CD4-positive, alpha-beta T cell treated with Interleukin-10 for 1 hour (primary cell): ENCODE results near the gene KRTAP5-7.
"Not testable (repeated sequence)": the region's sequence is repeated elsewhere in the genome, so short reads cannot be mapped to it uniquely, and the experiment has no call there.

Experiments
- DNase-seq: peaks from one replicate; pipeline ENCODE4 v3.0.0-alpha.2; 2020

KRTAP5-7 gene

DNA sequence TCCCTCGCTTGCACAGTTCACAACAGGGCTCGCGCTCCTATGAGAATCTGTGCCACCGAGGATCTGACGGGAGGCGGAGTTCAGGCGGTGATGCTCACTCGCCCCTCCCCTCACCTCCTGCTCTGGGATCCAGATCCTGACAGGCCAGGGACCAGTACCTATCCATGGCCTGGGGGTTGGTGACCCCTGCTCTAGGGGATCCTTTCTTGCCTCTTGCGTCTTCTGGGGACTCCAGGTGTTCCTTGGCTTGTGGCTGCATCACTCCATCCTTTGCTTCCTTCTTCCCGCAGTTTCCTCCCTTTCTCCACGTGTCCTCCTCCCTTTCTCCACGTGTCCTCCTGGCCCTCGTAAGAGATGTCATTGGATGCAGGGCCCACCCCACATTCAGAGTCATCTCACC, 30.6 kb upstream of the KRTAP5-7 start:
- DNase-seq = no peak

DNA sequence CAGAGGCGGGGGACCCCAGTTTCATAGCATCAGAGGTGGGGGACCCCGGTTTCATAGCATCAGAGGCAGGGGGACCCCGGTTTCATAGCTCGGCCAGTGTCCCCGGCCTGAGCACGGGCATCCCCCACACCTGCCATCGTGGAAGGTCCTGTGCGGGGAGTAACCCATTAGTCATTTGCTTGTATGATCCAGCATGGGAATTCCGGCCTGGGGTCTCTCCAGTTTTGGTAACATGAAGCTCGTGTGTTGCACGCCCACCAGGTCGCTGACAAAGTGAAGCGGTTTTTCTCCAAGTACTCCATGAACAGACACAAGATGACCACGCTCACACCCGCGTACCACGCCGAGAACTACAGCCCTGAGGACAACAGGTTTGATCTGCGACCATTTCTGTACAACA, 29.0 kb upstream of the KRTAP5-7 start:
- DNase-seq = no peak

DNA sequence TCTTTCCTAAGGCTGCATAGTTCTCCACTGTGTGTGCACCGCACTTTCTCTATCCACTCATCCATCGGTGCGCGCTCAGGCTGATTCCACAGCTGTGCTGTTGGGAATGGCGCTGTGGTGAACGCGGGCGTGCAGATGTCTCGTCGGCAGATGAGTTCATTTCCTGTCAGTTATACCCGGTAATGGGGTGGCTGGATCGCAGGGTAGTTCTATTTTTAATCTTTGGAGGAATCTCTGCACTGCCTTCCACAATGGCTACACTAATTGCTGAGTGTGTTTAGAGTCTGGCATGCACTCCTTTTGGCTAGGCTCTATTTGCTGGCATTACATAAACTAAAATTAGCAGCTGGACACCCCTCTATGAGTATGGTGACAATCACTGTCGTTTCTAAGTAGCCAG, 27.9 kb upstream of the KRTAP5-7 start:
- no peak for DNase-seq

DNA sequence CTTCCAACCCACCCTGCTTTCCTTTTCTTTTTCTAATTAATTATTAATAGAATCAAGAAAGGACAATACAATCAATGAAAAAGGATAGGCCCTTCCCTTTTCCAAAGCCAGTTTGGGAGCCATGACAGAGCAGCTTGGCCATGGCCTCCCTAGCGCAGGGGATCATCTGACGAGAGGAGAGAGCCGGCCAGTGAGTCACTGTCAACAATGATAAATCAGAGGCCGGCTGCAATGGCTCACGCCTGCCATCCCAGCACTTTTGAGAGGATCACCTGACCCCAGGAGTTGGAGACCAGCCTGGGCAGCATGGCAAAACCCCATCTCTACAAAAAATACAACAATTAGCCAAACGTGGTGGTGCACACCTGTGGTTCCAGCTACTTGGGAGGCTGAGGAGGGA, 27.5 kb upstream of the KRTAP5-7 start:
- DNase-seq = no peak

DNA sequence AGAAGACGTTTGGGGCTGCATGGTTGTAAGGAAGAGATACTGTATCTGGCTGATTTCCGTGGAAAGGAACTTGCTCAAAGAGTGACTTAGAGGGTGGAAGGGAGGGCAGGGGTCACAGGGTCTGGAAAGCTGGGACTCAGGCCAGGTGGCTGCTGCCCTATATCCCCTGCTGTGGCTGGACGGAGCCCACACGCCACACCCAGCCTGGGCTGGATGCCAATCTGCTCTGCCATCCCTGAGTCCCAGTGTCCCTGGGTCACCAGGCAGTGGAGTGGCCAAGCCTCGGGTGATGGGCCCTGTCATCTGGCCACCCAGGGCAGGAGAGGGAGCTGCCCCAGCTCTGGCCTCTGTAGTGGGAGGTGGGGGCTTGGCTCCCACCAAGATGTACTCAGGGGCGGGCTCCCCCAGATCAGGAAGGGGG, 26.5 kb upstream of the KRTAP5-7 start:
- no peak for DNase-seq

DNA sequence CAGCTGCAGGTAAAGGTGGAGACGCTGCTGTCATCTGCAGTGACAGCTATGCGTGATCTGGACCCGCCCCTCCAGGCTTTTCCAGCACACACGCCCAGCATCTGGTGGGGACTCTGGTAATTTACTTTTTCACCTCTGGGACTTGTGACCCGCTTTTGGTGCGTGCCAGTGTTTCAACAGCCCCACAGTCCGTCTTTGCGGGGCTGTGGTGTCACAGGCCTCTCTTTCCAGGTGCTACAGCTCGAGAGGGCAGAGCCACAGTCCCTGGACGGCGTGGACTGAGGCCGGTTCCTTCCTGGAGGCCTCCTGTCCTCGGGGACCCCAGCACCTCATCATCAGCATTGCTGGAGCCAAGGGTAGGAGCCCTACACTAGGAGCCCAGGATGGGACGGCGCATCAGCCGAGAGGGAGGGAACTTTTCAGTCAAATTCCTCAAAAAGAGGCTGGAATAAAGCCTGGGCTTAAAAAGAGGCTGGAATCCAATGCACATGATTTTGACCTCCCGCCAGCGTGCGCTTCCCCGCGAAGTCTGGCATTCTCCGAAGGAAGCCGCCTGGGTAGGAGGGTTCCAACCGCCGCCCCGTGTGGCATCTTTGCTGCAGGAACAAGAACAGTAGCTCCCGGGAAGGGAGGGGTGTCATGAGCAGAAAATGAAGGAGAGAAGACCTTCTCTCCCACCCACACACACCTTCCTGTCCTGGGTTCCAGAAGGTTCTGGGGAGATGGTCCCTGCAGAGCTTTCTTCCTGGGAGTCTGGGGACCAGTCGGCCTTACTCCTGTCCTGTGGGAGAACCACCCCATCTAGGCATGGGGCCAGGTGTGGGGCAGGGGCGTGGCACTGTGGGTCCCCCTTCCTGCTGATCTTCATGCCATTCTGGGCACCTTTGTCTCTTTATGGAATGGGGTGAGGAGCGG, 25.7 kb upstream of the KRTAP5-7 start:
- no peak for DNase-seq

DNA sequence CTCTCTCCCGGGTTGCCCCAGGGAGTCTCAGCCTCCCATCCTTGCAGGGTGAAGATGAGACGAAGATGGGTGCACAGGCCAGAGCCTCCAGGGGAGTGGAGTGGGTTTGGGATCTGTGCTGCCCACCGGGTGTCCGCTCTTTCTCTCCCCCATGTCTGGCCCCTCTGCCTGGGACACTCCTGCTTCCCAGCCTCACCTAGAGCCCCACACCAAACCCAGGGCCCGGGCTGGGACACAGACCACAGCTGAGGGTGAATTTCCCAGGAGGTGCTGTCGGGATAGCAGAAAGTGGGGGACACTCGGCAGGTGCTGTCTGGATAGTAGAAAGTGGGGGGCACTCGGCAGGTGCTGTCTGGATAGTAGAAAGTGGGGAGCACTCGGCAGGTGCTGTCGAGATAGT, 25.0 kb upstream of the KRTAP5-7 start:
- DNase-seq = no peak

DNA sequence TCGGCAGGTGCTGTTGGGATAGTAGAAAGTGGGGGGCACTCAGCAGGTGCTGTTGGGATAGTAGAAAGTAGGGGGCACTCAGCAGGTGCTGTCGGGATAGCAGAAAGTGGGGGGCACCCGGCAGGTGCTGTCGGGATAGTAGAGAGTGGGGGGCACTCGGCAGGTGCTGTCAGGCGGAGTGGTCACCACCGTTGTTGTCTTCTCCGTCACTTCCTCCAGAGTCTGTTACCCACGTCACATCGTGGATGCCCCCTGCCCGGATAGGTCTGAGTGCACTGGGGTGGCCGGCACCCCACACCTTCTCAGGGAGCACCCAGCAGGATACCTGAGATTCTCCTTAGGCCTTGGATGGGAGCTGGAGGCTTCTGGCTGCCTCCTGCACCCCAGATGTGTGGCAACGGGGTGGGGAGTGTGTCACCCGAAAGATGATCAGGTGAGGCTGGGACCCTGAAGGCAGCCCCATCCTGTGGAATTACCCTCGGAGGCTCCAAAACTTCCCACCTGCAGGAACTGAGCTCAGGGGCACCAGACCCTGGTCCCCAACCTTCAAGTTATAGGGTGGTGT, 24.1 kb upstream of the KRTAP5-7 start:
- DNase-seq = no peak

DNA sequence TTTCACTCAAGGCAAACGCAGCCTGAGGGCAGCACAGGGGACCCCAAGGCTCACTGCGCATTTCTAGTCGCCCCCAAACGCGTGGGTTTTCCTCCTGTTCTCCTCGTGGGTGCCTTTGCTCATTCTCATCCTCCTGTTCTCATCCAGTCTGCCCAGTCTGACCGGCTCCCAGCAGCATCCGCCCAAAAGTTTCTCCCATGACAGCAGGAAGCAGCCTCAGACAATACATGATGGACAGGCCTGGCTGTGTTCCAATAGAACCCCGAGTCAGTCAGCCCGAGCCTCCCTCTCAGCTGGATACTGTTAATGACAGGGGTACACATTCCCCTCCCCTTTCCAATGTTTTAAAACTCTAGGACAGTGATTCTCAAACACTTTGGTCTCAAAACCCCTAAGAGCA, 22.5 kb upstream of the KRTAP5-7 start:
- DNase-seq = no peak

DNA sequence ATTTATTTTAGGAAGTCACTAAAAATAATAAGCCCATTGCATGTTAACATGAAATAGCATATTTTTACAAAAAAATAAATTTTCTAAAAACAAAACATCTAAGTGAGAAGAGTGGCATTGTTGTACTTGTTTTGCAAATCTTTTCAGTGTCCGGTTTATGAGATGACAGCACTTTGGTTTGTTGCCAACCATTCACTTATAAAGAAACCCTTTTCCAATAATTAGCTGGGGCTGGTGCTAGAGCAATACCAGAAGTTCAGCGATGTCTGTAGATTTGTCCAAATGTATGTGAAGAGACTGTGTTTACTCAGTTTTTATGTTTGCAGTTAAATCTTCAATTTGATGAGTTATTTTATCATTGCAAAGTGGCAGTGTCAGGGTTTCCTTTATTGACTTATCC, 22.1 kb upstream of the KRTAP5-7 start:
- DNase-seq = no peak

DNA sequence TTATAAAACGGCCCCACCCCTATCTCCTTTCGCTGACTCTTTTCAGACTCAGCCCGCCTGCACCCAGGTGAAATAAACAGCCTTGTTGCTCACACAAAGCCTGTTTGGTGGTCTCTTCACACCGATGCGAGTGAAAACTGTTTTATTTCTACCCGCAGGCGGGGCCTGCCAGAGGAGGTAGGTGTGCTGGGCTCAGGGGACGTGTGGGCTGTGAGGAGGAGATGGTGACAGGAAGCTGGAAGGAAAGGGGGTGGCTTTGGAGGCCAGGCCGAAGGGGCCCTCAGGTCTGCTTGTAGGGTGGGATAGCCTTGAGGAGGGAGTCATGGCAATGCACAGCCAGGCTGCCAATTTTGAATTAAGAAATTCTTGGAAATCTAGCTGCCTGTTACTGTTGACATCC, 21.3 kb upstream of the KRTAP5-7 start:
- DNase-seq = no peak

DNA sequence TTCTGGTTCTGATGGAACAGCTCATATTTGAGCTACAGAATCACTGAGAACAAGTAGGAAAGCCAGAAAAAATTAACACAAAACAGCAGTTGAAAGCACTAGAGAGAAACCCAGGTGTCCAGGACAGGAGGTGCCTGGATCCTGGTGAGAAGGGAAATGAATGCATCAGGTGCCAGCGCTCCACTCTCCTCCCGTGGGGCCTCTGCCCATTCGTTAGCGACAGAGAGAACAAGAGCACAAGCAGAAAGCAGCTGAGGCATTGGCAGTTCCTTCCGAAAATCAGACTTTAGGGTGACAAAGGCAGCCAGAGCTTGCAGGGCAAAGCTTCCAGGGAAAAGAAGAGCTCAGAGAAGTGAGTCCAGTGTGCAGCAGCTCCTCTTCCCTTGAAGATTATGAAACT, 20.0 kb upstream of the KRTAP5-7 start:
- DNase-seq = no peak

DNA sequence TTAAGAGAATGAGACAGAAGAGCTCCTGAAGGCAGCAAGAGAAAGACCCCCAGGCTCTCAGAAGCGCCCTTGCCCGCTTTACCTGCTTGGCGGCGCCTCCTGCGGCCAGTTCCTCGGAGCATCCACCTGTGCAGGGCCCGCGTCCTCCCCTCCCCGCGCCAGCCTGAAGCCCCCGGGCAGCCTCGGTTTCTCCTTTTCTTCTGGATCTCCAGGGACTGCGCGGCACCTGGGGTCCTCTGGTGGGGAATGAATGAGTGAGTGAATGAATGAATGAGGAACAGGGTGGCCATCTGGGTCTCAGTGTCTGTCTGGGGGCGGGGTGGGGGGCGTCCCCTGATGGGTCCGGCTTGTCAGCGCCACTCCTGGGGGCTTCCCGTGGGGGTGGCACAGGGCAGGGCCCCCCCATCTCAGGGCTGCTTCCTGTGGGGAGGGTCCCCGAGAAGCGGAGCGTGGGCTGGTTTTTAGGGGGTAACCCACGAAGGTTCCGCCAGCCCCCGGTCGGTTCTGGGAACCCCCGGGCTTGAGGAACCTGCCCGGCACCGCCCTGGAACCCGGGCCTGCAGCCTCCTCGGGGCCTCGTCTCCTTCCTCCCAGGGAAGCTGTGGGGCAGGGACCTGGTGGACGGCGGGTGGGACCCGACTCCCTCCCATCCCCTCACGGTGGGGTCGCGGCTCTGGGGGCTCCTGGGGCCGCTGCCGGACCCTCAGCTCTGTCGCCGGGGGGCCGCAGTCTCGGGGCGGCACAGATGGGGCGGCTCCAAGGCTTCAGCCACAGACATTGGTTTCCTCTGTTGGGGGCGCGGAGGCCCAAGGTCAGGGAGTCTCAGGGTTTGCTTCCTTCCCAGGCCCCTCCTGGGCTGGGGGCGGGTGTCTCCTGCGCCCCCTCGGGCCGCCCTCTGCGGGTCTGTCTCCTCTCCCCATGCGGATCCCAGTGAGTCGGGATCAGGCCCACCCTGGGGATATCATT, 8.3 kb upstream of the KRTAP5-7 start:
- no peak for DNase-seq

DNA sequence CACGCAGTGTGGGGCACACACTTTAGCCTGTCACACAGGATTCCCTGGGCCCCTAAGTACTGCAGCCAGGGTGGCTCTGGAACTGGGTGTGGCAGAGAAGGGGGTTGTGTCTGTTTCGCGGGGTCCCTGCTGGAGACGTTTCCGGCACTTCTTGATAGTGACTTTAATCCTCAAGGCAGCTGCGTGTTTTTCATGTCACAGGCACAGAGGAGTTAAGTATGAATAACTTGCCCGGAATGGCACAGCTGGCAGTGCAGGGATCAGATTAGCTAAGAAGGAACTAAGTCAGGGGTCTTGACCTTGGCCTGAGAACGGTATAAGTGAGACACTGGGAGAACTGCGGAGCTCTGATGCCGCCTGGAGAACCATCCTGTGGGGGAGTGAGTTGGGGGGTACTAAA, 7.5 kb upstream of the KRTAP5-7 start:
- no peak for DNase-seq

DNA sequence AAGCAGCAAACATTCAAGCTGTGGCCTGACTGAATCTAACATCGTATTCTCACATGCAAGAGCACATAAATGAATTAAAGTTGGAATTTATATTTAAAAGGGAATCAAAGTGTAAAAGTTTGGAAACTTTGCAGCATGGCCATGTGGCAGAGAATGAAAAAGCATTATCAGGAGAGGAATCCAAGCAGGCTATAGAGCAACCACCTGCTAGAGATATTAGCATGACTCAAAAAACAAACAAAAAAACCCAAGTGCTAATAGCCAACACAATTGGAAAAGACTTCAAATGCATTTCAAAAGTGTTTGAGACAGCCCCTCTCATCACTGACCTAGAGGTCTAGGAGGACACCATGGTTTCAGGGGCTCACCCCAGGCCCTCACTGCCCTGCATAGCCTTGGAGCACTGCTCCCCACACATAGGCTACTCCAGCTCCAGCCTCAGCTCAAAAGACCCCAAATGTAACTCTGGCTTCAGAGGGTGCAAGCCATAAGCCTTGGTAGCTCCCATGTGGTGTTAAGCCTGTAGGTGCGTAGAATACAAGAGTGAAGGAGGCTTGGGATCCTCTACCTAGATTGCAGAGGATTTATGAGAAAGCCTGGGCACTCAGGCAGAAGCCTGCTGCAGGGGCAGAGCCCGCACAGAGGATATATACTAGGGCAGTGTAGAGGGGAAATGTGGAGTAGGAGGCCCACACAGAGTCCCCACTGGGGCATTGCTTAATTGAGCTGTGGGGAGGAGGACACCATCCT, 1.7 kb upstream of the KRTAP5-7 start:
- no peak for DNase-seq

DNA sequence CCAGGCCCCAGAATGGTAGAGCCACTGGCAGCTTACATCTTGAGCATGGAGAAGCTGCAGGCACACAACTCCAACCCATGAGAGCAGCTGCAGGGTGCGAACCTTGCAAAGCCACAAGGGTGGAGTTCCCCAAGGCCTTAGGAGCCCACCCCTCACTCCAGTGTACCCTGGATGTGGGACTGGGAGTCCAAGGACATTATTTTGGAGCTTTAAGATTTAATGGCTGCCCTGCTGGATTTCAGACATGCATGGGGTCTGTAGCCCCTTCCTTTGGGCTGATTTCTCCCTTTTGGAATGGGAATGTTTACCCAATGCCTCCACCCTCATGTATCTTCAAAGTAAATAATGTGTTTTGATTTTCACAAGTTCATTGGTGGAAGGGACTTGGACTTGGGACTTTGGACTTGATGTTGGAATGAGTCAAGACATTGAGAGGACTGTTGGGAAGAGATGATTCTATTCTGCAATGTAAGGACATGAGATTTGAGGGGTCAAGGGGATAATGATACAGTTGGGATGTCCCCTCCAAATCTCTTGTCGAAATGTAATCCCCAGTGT, 1.1 kb upstream of the KRTAP5-7 start:
- DNase-seq = no peak

DNA sequence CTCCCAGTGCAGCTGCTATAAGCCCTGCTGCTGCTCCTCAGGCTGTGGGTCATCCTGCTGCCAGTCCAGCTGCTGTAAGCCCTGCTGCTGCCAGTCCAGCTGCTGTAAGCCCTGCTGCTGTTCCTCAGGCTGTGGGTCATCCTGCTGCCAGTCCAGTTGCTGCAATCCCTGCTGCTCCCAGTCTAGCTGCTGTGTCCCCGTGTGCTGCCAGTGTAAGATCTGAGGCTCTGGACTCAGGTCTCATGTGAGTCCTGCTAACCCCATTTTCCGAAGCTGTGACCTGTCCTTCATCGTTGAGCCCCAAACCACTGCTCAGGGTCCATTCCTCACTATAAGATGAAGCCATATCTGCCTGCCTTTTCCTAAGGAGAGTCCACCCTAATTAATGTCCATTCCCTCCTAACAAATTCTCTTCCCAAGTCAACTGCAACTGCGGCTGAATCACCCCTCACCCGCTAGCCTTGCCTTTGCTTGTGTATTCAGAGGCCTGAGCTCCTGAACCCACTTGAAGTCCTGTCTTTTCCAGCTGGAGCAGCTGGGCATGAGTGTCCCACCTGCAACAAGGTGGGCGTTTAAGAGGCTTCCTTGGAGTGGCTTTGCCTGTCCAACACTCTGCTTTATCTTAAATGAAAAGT, 626 bp downstream of the KRTAP5-7 start:
- DNase-seq = no peak

DNA sequence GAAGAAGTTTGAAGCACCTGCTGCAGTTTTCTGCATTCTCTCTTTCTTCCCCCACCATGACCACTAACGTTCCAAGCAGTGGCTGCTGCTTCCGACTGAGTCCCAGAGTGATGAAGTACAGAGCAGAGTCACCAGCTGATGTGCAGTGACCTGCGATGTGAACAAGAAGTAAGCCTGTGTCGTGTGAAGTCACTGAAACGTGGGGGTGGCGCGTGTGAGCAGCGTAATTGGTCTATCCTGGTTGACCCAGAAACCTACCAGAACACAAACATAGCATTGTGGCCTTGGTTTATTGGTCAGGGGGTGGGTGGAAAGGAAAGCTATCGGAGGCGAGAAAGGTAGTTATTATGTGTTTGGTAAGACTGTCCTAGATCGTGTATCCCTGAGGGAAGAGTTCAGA, 3.5 kb downstream of the KRTAP5-7 start:
- no peak for DNase-seq

DNA sequence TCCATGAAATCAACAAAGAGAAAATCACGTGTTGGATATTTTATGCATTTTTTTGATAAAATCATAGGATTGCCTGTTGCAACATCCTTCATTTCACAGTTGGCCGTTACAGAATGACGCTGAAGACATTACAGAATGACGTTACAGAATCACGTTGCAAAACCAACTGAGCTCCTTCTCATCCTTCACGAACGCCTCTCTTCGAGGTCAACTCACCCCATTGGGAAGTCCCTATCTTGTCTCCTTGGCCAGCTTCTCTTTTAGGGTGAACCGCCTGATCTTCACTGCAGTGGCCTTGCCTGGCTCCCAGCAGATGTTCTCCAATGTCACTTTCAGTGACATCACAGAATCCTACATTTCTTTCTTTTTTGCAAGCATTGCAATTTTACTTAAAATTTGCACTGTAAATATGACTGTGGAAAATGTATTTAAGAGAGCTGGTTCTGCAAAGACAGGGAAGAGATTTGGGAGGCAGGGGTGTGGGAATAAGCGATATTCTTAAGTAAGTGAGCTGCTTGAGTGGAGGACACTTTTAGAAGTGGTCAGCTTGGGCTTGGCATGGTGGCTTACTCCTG, 5.1 kb downstream of the KRTAP5-7 start:
- DNase-seq = no peak

DNA sequence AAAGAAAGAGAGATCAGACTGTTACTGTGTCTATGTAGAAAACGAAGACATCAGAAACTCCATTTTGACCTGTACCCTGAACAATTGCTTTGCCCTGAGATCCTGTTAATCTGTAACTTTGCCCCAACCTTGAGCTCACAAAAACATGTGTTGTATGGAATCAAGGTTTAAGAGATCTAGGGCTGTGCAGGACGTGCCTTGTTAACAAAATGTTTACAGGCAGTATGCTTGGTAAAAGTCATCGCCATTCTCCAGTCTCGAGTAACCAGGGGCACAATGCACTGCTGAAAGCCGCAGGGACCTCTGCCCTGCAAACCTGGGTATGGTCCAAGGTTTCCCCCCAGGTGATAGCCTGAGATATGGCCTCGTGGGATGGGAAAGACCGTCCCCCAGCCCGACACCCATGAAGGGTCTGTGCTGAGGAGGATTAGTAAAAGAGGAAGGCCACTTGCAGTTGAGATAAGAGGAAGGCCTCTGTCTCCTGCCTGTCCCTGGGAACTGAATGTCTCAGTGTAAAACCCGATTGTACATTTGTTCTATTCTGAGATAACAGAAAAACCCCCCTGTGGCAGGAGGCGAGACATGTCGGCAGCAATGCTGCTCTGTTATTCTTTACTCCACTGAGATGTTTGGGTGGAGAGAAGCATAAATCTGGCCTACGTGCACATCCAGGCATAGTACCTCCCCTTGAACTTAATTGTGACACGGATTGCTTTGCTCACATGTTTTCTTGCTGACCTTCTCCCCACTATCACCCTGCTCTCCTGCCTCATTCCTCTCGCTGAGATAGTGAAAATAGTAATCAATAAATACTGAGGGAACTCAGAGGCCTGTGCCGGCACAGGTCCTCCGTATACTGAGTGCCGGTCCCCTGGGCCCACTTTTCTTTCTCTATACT, 7.9 kb downstream of the KRTAP5-7 start:
- not testable (repeated sequence) for DNase-seq
